GM13977 (cell line): ENCODE results near the gene DAP.
"Not testable (repeated sequence)": the region's sequence is repeated elsewhere in the genome, so short reads cannot be mapped to it uniquely, and the experiment has no call there.

Source experiments
- DNase-seq: peaks from one replicate; pipeline ENCODE4 v3.0.0; 2012; ENCODE audit warnings: low spot score
- CTCF ChIP-seq: IDR thresholded peaks from 2 replicates; pipeline ENCODE4 v1.5.1; 2012; ENCODE audit warnings: mild to moderate bottlenecking, control low read depth; ENCODE audit not compliant: insufficient read depth; ENCODE audit errors: extremely low read depth, missing control alignments
- in situ Hi-C: fragments of 300-500 bp; cut with MboI; formaldehyde crosslinking; loops from one replicate; pipeline ENCODE4 v1.12.0; 2022; ENCODE audit warnings: low sequenced_read_pairs, low pct_unique_long_range_greater_than_20kb, mixed read lengths, inconsistent platforms; ENCODE audit not compliant: unreplicated experiment

The DAP gene

GRCh38 chr5:10631316-10631996 is 129.6 kb downstream of the DAP start:
- in situ Hi-C loops, result no loop called here
- TF ChIP-seq CTCF, result no peak
- peak; percentile 41 for DNase-seq

GRCh38 chr5:10630744-10631143 is 130.3 kb downstream of the DAP start:
- in situ Hi-C loops, DNase-seq: not testable (repeated sequence)

GRCh38 chr5:10630126-10630525 is 130.9 kb downstream of the DAP start:
- no peak for TF ChIP-seq CTCF
- DNase-seq, result no peak
- in situ Hi-C loops, result no loop called here

GRCh38 chr5:10629682-10630081 is 131.4 kb downstream of the DAP start:
- in situ Hi-C loops, result loop anchor here (5.0 kb wide), 1 partner anchor 177 kb away; no protein-coding TSS in a partner anchor
- no peak for DNase-seq
- no peak for TF ChIP-seq CTCF
